Measurements from ENCODE around the gene CTDP1. TPM values are rescaled to one million over a fixed set of nuclear protein-coding genes. Genes with fewer than 3 reads are reported as not detected.

Gene CTDP1
- total RNA-seq, 2 donors from 2014 or later = 8.8 to 21.8 TPM

DNA sequence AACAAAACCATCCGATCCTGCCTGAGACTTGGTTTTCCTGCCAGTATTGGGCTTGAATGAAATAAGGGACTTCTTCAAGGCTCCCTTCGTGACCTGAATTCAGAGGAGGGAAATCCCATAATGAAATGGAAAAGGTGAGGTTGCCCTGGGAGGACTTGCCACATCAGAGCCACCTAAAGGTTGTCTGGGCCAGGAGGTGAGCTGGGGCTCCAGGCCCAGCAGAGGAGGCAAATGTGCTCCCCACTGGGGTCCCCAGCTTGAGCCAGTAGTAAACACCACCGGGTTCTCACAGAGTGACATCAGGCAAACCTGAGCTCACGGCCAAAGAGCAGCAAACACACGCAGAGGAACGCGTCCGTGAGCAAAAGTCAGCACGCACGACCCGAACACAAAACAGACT is 28.6 kb upstream of the CTDP1 start:
- ATAC-seq (no peak), DNase-seq (no peak)
- Histone ChIP-seq H3K4me1 (no peaks in the 10 kb centered on the region), H3K27me3 (no peaks in the 10 kb centered on the region), H3K9me3 (no peaks in the 10 kb centered on the region), H3K27ac (no peak overlapping the region), H3K4me3 (no peak overlapping the region), H3K36me3 (replicated peaks in 1 of 2; ENCODE audit: insufficient read depth in 1 of 2, low read depth in 2 of 2) (no peaks in the 10 kb centered on the region)
- 75 to 88% methylated on average over 11 of the region's 11 CpGs for WGBS, 2 donors
- intact Hi-C loops (cut with DNase I) = no loop called here
- TF ChIP-seq POLR2A (IDR thresholded peaks at IDR 0.05) = no peak
- TF ChIP-seq, protein P1, sequence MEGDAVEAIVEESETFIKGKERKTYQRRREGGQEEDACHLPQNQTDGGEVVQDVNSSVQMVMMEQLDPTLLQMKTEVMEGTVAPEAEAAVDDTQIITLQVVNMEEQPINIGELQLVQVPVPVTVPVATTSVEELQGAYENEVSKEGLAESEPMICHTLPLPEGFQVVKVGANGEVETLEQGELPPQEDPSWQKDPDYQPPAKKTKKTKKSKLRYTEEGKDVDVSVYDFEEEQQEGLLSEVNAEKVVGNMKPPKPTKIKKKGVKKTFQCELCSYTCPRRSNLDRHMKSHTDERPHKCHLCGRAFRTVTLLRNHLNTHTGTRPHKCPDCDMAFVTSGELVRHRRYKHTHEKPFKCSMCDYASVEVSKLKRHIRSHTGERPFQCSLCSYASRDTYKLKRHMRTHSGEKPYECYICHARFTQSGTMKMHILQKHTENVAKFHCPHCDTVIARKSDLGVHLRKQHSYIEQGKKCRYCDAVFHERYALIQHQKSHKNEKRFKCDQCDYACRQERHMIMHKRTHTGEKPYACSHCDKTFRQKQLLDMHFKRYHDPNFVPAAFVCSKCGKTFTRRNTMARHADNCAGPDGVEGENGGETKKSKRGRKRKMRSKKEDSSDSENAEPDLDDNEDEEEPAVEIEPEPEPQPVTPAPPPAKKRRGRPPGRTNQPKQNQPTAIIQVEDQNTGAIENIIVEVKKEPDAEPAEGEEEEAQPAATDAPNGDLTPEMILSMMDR (IDR thresholded peaks at IDR 0.05) = no peak

DNA sequence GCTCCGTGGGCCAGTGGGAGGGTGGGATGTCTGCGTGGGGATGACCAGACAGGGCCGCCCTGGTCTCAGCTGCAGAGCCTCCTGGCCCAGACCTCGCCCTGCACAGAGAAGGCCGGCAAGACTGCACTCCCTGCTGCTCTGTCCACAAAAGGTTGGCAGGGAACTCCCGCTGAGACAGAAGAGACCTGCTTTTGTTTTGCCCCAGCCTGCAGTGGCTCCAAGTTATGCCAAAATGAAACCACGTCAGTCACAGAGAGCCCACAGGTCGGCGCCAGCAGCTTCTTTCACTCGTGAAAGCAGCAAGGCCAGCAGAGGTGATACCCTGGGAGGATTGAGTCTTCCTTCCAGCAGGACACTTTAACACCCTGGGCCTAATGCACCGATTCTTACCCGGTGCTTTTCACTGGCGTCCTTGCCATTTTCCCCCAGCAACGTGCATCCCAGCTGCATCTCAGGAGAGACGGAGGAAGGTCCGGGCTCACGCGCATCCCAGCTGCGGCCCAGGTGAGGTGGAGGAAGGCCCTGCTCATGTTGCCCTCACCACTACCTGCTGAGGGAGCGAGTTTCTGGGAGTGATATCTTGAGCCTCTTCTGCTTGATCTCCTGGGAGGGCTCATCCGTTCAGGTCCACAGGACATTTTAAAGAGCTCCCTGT is 22.1 kb upstream of the CTDP1 start:
- no peaks in the 10 kb centered on the region for H3K27me3 ChIP-seq
- H3K27ac ChIP-seq = no peak overlapping the region
- DNase-seq = peak in 1 of 4 donors; percentile 38
- TF ChIP-seq POLR2A (IDR thresholded peaks at IDR 0.05) = no peak
- TF ChIP-seq, protein P1 (IDR thresholded peaks at IDR 0.05) = no peak
- WGBS, 2 donors = 41 to 54% methylated on average over 15 to 21 of the region's 21 CpGs
- H3K9me3 ChIP-seq = no peaks in the 10 kb centered on the region
- no peaks in the 10 kb centered on the region for H3K36me3 ChIP-seq (replicated peaks in 1 of 2; ENCODE audit: insufficient read depth in 1 of 2, low read depth in 2 of 2)
- no peaks in the 10 kb centered on the region for H3K4me1 ChIP-seq
- ATAC-seq = peak; percentile 45
- H3K4me3 ChIP-seq = no peak overlapping the region
- intact Hi-C loops (cut with DNase I) = no loop called here

DNA sequence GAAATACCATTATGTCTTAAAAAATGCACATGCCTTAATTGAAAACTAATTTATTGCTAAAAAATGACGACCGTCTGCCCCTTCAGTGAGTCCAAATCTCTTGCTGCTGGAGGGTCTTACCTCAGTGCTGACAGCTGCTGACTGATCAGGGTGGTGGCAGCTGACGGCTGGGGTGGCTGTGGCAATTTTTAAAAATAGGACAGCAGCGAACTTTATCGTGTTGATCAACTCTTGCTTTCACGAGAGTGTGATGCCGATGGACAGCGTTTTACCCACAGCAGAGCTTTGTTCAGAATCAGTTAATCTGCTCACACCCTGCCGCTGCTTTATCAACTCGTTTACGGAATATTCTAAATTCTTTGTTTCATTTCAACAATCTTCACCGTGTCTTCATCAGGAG is 21.2 kb upstream of the CTDP1 start:
- intact Hi-C loops (cut with DNase I) = no loop called here
- TF ChIP-seq POLR2A (IDR thresholded peaks at IDR 0.05) = no peak
- TF ChIP-seq, protein P1 (IDR thresholded peaks at IDR 0.05) = no peak
- Histone ChIP-seq H3K27me3 (no peaks in the 10 kb centered on the region), H3K36me3 (replicated peaks in 1 of 2; ENCODE audit: insufficient read depth in 1 of 2, low read depth in 2 of 2) (no peaks in the 10 kb centered on the region), H3K4me3 (no peak overlapping the region), H3K4me1 (no peaks in the 10 kb centered on the region), H3K9me3 (no peaks in the 10 kb centered on the region), H3K27ac (no peak overlapping the region)
- DNase-seq (no peak), ATAC-seq (no peak)
- 84% methylated on average over 12 of the region's 12 CpGs for WGBS, 2 donors

DNA sequence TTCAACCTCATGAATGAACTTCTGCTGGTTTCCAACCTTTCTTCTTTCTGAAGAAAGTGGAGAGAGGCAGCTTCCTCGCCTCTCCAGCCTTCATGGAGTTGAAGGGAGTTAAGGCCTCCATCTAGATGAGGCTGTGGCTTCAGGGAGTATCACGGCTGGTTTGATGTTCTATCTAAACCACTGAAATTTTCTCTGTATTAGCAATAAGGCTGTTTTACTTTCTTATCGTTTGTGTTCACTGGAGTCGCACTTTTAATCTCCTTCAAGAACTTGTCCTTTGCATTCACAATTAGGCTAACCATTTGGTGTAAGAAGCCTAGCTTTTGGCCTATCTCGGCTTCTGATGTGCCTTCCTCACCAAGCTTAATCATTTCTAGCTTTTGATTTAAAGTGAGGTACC is 19.9 kb upstream of the CTDP1 start:
- 79 to 84% methylated on average over 5 of the region's 5 CpGs for WGBS, 2 donors
- ATAC-seq = no peak

More for the DNA sequence above, 19.9 kb upstream of the CTDP1 start:
- DNase-seq = no peak
- Histone ChIP-seq H3K4me3 (no peak overlapping the region), H3K9me3 (no peaks in the 10 kb centered on the region), H3K27ac (no peak overlapping the region), H3K4me1 (no peaks in the 10 kb centered on the region), H3K36me3 (replicated peaks in 1 of 2; ENCODE audit: insufficient read depth in 1 of 2, low read depth in 2 of 2) (no peaks in the 10 kb centered on the region), H3K27me3 (no peaks in the 10 kb centered on the region)
- intact Hi-C loops (cut with DNase I) = no loop called here
- no peak for TF ChIP-seq POLR2A (IDR thresholded peaks at IDR 0.05)
- TF ChIP-seq, protein P1 (IDR thresholded peaks at IDR 0.05) = no peak

Measured in body of pancreas (tissue), 4 donors.